Lower leg skin (tissue), 4 donors: ENCODE data around the gene ZNF562. TPM values are rescaled to one million over a fixed set of nuclear protein-coding genes. Genes with fewer than 3 reads are reported as not detected.

Experiments
- DNase-seq, 2 donors: peaks; one replicate each; pipeline ENCODE4 v3.0.0-alpha.2; 2019; ENCODE audit warnings: low spot score in 2 of 2
- H3K4me3 ChIP-seq: fragments of 200-600 bp; sonication (generic); 2 replicates; pipeline ENCODE4 v1.5.1; 2017; ENCODE audit warnings: mild to moderate bottlenecking, low read depth; ENCODE audit not compliant: poor library complexity, severe bottlenecking
- POLR2A ChIP-seq, 2 donors: fragments of 450-650 bp; IDR thresholded peaks; one replicate each; pipeline ENCODE4 v1.6.1; 2016 to 2017; ENCODE audit warnings: antibody characterized with exemption in 2 of 2, mild to moderate bottlenecking in 1 of 2, moderate library complexity in 1 of 2
- WGBS, 2 donors: methylation state at CpG; one replicate each; pipeline ENCODE4 v1.1.5; 2018; 5-methylcytosine and 5-hydroxymethylcytosine counted together
- intact Hi-C: fragments of 100-400 bp; cut with DNase I; formaldehyde crosslinking; loops from one replicate; pipeline ENCODE4 v1.15.0; 2023; ENCODE audit warnings: low total_unique reads
- total RNA-seq, 4 donors: library from RNA; depleted of rRNA; stranded (reverse); fragments of >200 nt; gene quantifications; one replicate each; pipeline ENCODE4 v1.1.0, GENCODE V29; 2016
- TF ChIP-seq, protein P1 (sequence below), 3 donors: fragments of 450-650 bp; IDR thresholded peaks; one replicate each; pipeline ENCODE4 v1.5.1; 2016; ENCODE audit warnings: antibody characterized with exemption in 3 of 3, mild to moderate bottlenecking in 3 of 3, moderate library complexity in 2 of 3

ZNF562 gene
- total RNA-seq, 4 donors from 2014 or later: 11.9 to 22.2 (median 14.0) TPM

DNA sequence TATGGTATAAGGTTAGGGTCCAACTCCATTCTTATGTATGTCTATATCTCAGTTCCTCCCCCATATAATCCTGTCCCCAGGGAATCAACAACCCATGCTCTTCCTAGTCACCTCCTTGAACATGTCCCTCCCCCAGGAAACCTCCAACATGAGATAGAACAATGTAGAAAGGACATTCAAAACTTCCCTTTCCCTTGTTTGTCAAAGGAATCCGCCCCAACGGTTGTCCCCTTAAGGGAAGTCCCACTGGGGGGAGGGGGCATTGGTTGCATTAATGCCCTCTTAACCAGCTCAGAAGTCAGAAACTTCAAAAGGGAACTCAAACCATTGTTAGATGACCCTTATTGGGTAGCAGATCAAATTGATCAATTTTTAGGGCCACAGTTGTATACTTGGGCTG lies 47.0 kb downstream of the ZNF562 start:
- intact Hi-C loops: loop anchor here (5.0 kb wide), 1 partner anchor 36 kb away; no protein-coding TSS in a partner anchor
- 79 to 82% methylated on average over 2 of the region's 2 CpGs for WGBS, 2 donors
- no peak for DNase-seq

DNA sequence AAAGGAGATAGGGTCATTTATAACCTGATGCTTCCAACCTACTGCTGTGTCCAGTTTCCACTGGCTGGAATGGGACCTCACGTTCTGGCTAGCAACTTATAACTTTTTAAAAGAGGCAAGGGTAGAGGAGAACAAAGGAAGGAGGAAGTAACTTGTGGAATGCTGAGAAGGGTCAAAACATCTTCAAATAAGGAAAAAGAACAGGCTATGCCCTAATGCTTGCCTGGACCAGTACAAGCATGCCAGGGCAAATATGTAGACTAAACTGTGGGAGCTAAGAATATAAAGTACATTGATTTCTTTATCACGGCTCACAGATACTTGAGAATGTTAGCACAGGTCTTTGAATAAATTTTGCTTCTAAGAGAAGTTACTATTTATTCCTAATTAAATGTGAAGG lies 52.4 kb downstream of the ZNF562 start:
- 51 to 60% methylated on average over 2 of the region's 2 CpGs for WGBS, 2 donors
- DNase-seq: peak in 1 of 2 donors; percentile 15
- intact Hi-C loops: no loop called here
- no peak overlapping the region for H3K4me3 ChIP-seq
- TF ChIP-seq, protein P1, sequence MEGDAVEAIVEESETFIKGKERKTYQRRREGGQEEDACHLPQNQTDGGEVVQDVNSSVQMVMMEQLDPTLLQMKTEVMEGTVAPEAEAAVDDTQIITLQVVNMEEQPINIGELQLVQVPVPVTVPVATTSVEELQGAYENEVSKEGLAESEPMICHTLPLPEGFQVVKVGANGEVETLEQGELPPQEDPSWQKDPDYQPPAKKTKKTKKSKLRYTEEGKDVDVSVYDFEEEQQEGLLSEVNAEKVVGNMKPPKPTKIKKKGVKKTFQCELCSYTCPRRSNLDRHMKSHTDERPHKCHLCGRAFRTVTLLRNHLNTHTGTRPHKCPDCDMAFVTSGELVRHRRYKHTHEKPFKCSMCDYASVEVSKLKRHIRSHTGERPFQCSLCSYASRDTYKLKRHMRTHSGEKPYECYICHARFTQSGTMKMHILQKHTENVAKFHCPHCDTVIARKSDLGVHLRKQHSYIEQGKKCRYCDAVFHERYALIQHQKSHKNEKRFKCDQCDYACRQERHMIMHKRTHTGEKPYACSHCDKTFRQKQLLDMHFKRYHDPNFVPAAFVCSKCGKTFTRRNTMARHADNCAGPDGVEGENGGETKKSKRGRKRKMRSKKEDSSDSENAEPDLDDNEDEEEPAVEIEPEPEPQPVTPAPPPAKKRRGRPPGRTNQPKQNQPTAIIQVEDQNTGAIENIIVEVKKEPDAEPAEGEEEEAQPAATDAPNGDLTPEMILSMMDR (IDR thresholded peaks at IDR 0.05): no peak
- TF ChIP-seq POLR2A (IDR thresholded peaks at IDR 0.05): no peak

More for the DNA sequence above, 47.0 kb downstream of the ZNF562 start:
- TF ChIP-seq, protein P1 (IDR thresholded peaks at IDR 0.05): no peak
- TF ChIP-seq POLR2A (IDR thresholded peaks at IDR 0.05): no peak
- no peak overlapping the region for H3K4me3 ChIP-seq

DNA sequence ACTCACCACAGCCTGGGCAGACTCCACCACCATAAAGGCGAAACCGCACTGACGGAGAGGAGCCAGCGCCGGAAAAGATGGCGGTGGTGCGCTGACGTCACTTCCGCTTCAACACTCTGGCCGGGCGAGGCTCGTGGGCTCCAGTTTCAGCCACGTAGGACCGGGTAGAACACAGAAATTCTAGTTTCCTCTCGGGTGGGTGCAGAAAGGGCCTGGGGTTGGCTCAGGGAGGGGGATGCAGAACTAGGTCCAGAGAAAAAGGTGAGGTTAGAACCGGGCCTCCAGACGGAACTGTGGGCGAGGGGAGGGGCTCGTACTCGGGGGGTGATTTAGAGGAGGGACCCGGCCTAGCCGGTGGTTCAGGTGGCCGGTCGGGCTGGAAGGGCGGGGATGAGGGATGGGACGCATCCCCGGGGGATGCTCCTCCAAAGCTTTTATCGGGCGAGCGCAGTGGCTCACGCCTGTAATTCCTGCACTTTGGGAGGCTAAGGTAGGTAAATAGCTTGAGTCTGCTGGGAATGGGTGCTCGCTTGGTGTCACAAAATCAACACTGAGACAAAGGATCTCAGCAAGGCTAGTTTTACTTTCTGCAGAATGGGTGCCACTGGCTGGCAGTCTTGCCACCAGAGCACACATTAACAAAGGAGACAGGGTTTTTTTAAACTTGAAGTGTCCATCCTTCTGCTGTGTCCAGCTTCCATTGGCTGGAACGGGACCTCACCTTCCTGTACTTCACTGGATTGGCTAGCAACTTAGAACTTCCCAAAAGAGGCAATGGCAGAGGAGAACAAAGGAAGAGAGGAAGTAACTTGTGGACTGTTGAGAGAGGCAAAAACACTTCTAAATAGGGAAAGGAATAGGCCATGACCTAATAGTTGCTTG lies 53.5 kb downstream of the ZNF562 start, which contains the start of gene ZNF561:
TSS of gene ZNF561 (minus strand) at position 77 of the 882 bp plus-strand sequence. CDS start 1,776 bp downstream, outside the sequence.
- TF ChIP-seq POLR2A (IDR thresholded peaks at IDR 0.05): no peak
- TF ChIP-seq, protein P1 (IDR thresholded peaks at IDR 0.05): no peak

DNA sequence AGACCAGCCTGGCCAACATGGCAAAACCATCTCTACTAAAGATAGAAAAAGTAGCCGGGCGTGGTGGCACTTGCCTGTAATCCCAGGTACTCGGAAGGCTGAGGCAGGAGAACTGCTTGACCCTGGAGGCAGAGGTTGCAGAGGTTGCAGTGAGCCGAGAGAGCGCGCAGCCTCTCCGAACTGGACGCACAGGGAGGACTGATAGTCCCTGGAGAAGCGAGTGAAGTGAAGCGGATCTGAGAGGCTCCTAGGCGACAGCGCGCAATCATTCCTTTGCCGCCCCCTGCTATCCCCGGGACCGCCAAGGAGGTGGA lies 54.1 kb downstream of the ZNF562 start:
- TF ChIP-seq POLR2A (IDR thresholded peaks at IDR 0.05): no peak
- TF ChIP-seq, protein P1 (IDR thresholded peaks at IDR 0.05): no peak
- intact Hi-C loops: no loop called here
- peak overlapping the region; percentile 83 for H3K4me3 ChIP-seq
- no peak for DNase-seq
- 0 to 1% methylated on average over 14 to 16 of the region's 16 CpGs for WGBS, 2 donors

More for the DNA sequence above, 53.5 kb downstream of the ZNF562 start, which contains the start of gene ZNF561:
- peak; percentile 78 to 97 for DNase-seq
- intact Hi-C loops: no loop called here
- 0 to 1% methylated on average over 33 of the region's 33 CpGs for WGBS, 2 donors
- H3K4me3 ChIP-seq: peak within 1 kb of the TSS; percentile 83

DNA sequence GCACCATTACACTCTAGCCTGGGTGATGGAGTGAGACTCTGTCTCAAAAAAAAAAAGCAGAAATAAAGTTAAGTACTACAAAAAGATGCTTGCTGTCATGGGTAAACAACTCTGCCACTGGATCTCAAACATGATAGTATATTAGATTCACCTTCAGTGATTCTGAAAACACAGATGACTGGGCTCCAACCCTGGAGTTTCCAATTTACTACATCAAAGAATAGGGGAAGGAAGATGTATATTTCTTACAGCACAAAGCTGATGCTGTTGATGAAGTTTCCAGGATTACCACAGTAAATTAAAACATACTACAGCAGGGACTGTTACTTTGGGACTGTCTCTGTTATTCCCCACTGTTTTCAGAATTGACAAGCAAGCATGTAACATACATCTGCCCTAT lies 59.1 kb downstream of the ZNF562 start:
- intact Hi-C loops: no loop called here
- DNase-seq: no peak
- no peak overlapping the region for H3K4me3 ChIP-seq
- TF ChIP-seq, protein P1 (IDR thresholded peaks at IDR 0.05): no peak
- no peak for TF ChIP-seq POLR2A (IDR thresholded peaks at IDR 0.05)
